CD4-positive, alpha-beta T cell treated with Interferon alpha-2 for 1 hour (primary cell): ENCODE measurements around the gene DCHS1.

ENCODE experiments used
- DNase-seq, 2 donors: peaks; one replicate each; pipeline ENCODE4 v3.0.0-alpha.2; 2020 to 2022

The DCHS1 gene

DNA sequence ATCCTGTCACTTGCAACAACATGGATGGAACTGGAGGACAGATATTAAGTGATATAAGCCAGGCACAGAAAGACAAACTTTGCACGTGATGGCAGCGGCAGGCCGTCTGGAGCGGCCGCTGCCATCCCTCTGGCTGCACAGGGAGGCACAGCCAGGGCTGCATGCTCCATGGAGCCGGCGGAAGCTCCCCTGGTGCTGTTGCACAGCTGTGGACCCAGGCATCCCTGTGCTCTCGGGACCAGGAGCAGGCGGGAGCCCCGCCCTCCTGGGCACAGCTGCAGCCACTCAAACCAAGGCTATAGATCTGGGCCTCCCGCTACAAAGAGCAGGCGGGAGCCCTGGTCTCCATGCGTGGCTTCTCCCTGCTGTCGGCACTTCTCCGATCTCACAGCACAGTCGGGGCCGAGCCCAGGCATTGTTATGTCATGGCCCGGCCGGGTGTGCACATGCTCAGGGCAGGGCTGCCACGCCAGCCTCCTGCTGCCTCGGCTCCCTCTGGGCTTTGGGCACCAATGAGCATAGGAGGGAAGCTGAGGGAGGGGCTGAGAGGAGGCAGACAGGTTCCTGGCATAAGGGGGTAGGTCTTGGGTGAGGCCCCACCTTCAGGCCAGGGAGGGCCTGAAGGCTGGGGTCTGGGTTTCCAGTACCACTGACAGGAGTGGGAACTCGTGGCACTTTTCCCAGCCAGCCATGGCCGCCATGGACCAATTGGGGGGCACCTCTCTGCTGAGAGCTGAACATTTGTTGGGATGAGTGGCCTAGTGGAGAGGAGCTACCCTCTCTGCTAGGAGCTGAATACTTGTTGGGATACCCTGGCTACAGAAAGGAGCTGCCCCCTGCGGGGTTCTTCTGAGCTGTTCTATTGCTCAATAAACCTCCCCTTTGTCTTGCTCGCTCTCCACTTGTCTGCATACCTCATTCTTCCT, 68.9 kb downstream of the DCHS1 start:
- no peak for DNase-seq

DNA sequence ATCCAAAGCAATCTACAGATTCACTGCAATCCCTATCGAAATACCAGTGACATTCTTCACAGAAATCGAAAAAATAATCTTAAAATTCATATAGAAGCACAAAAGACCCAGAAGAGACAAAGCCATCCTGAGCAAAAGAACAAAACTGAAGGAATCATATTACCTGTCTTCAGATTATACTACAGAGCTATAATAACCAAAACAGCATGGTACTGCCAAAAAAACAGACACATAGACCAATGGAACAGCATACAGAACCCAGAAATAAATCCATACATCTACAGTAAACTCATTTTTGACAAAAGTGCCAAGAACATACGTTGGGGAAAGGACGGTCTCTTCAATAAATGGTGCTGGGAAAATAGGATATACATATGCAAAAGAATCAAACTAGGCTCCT, 71.1 kb downstream of the DCHS1 start:
- DNase-seq, result no peak

- DNase-seq, result no peak
Measured at GRCh38 chr11:6583584-6583983, 72.0 kb downstream of the DCHS1 start.

DNA sequence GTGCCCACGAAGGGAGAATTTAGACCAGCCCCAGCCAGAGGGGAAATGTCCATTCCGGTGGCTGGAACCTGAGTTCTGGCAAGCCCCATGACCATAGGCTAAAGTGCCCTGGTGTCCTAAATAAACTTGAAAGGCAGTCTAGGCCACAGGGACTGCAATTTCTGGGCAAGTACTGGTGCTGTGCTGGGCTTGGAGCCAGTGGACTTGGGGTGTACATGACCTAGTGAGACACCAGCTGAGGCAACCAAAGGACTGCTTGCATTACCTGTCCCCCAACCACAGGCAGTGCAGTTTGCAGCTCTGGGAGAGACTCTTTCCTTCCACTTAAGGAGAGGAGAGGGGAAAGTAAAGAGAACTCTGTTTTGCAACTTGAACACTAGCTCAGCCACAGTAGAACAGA, 75.9 kb downstream of the DCHS1 start:
- DNase-seq, result no peak

DNA sequence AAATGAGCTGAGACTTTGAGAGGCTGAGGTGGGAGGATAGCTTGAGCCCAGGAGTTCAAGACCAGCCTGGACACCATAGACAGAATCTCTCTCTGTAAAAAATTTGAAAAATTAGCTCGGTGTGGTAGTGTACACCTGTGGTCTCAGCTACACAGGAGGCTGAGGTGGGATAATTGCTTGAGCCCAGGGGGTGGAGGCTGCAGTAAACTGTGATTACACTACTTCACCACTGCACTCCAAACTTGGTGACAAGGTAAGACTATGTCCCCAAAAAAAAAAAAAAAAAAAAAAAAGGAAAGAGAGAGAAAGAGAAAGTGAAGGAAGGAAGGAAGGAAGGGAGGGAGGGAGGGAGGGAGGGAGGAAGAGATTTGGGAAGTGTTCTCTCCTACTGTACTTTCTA, 77.5 kb downstream of the DCHS1 start:
- no peak for DNase-seq

GRCh38 chr11:6576471-6577373, 78.9 kb downstream of the DCHS1 start:
- no peak for DNase-seq

- no peak for DNase-seq
Measured at GRCh38 chr11:6574816-6575715, 80.5 kb downstream of the DCHS1 start.

- no peak for DNase-seq
Measured at GRCh38 chr11:6572215-6572614, 83.4 kb downstream of the DCHS1 start.

GRCh38 chr11:6571434-6572008, 84.1 kb downstream of the DCHS1 start:
- no peak for DNase-seq
